Hindlimb muscle (tissue), 1 donor: ENCODE measurements around the gene KCNT2. TPM values are rescaled to one million over a fixed set of nuclear protein-coding genes. Genes with fewer than 3 reads are reported as not detected.

Source experiments
- DNase-seq: peaks from one replicate; pipeline ENCODE4 v3.0.0-alpha.2; 2013
- polyA plus RNA-seq: library from polyadenylated mRNA; unstranded; fragments of 120-200 nt; gene quantifications from one replicate; pipeline ENCODE4 v1.2.1, GENCODE V29; 2013; ENCODE audit not compliant: insufficient read length

The KCNT2 gene
- polyA plus RNA-seq, 1 donor, result 7.0 TPM

- no peak for DNase-seq
Measured at GRCh38 chr1:196180847-196181593, 427.2 kb downstream of the KCNT2 start.

GRCh38 chr1:196178083-196178635 is 430.1 kb downstream of the KCNT2 start:
- no peak for DNase-seq

Other genes with a start within 250 kb of the KCNT2 start
- 98.4 TPM for gene CFH, start 43.6 kb upstream of the KCNT2 start, polyA plus RNA-seq
- gene CFHR3, start 166.4 kb upstream of the KCNT2 start, polyA plus RNA-seq, result 1.7 TPM
- gene CFHR1, start 211.3 kb upstream of the KCNT2 start, polyA plus RNA-seq, result not detected